Upper lobe of right lung (tissue), 1 donor: ENCODE measurements around the gene ERCC3. TPM values are rescaled to one million over a fixed set of nuclear protein-coding genes. Genes with fewer than 3 reads are reported as not detected.
"Not testable (repeated sequence)": the region's sequence is repeated elsewhere in the genome, so short reads cannot be mapped to it uniquely, and the experiment has no call there.

Source experiments
- ATAC-seq: fragments of 200-7000 bp; cut with Tn5 transposase; one replicate; pipeline ENCODE4 v1.9.1; 2020; ENCODE audit warnings: mild to moderate bottlenecking, moderate library complexity
- DNase-seq: peaks from one replicate; pipeline ENCODE4 v3.0.0-alpha.2; 2020
- H3K27ac ChIP-seq: fragments of 200-600 bp; one replicate; pipeline ENCODE4 v1.8.0; 2022
- H3K27me3 ChIP-seq: fragments of 200-600 bp; one replicate; pipeline ENCODE4 v1.8.0; 2022; ENCODE audit warnings: mild to moderate bottlenecking
- H3K36me3 ChIP-seq: fragments of 200-600 bp; one replicate; pipeline ENCODE4 v1.8.0; 2022
- H3K4me1 ChIP-seq: fragments of 200-600 bp; one replicate; pipeline ENCODE4 v1.8.0; 2022
- H3K4me3 ChIP-seq: fragments of 200-600 bp; one replicate; pipeline ENCODE4 v1.8.0; 2022; ENCODE audit warnings: mild to moderate bottlenecking
- H3K9me3 ChIP-seq: fragments of 200-600 bp; one replicate; pipeline ENCODE4 v1.8.0; 2022
- CTCF ChIP-seq: fragments of 200-600 bp; IDR thresholded peaks from one replicate; pipeline ENCODE4 v1.8.0; 2022; ENCODE audit warnings: antibody characterized with exemption
- intact Hi-C: fragments of 100-400 bp; cut with DNase I; formaldehyde crosslinking; loops from one replicate; pipeline ENCODE4 v1.11.0; 2022
- total RNA-seq: library from RNA; stranded (reverse); fragmentation: NEBNext Ultra II Directional; extraction: Animal tissue kit (Norgen Biotek cat#: 25700); gene quantifications from one replicate; pipeline ENCODE4 v1.2.1, GENCODE V29; 2021
- donor health status: DM: no; HTN: yes; CAD: no; lungs with severe emphysema.

Gene ERCC3
- total RNA-seq, 1 donor from 2014 or later: 36.9 TPM

DNA sequence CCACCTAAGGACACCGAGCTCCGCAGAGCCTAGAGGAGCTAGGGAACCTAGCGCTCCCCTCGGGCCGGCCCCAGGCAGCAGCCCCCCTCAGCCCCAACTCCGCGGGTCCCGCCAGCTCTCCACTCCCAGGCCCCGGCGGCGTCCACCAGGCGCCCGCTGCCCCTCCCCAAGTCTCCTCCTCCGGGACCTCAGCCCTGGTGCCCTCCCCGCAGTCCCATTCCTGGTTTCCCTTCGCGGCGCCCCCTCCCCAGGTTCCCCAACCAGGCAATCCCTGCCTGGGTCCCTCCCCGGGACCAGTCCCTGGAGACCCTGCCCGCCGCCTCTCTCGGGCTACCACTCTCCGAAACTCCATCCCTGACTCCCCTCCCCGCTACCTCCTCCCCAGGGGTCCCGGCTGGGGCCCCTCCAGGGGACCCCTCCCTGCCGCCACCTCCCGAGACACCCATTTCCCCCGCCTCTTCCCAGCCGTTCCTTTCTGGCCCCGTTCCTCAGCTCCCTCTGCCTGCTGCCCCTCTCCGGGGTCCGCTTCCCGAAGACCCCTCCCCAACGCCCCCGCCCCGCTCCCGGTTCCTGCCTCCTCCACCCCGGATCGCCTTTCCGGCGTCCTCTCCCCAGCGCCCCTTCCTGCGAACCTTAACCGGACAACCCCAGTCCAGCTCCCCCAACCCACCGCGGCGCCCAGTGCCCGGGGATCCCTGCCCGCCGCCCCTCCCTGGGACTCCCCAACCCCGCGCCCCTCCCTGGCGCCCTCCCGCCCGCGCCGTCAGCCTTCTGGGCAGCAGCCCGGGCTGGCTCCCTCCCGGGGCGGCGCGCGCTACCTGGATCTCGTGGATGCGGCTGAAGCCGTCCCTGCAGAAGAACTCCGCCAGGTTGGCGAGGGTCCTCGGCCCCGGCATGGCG lies 74.5 kb downstream of the ERCC3 start:
- H3K36me3 ChIP-seq: no peaks in the 10 kb centered on the region
- TF ChIP-seq CTCF: no peak
- peak; percentile 58 for ATAC-seq
- peak overlapping the region; percentile 36 for H3K4me3 ChIP-seq
- H3K9me3 ChIP-seq: no peaks in the 10 kb centered on the region
- peaks cover 13% of the 10 kb centered on the region for H3K4me1 ChIP-seq
- H3K27me3 ChIP-seq: peaks cover 59% of the 10 kb centered on the region
- intact Hi-C loops: no loop called here
- no peak overlapping the region for H3K27ac ChIP-seq
- DNase-seq: no peak

GRCh38 chr2:127218812-127219170 lies 75.2 kb downstream of the ERCC3 start:
- Histone ChIP-seq H3K27ac (no peak overlapping the region), H3K27me3 (peaks cover 54% of the 10 kb centered on the region)
- DNase-seq: no peak

GRCh38 chr2:127217470-127218325 lies 76.2 kb downstream of the ERCC3 start:
- Histone ChIP-seq H3K27ac (no peak overlapping the region), H3K9me3 (no peaks in the 10 kb centered on the region), H3K4me3 (no peak overlapping the region), H3K27me3 (peaks cover 52% of the 10 kb centered on the region), H3K36me3 (no peaks in the 10 kb centered on the region), H3K4me1 (peaks cover 13% of the 10 kb centered on the region)
- ATAC-seq (peak; percentile 13), DNase-seq (no peak)
- no peak for TF ChIP-seq CTCF
- intact Hi-C loops: no loop called here

More at GRCh38 chr2:127218812-127219170, 75.2 kb downstream of the ERCC3 start:
- intact Hi-C loops: no loop called here
- ATAC-seq: peak; percentile 34
- Histone ChIP-seq H3K36me3 (no peaks in the 10 kb centered on the region), H3K4me1 (peaks cover 13% of the 10 kb centered on the region), H3K9me3 (no peaks in the 10 kb centered on the region), H3K4me3 (peak overlapping the region; percentile 36)
- TF ChIP-seq CTCF: no peak

DNA sequence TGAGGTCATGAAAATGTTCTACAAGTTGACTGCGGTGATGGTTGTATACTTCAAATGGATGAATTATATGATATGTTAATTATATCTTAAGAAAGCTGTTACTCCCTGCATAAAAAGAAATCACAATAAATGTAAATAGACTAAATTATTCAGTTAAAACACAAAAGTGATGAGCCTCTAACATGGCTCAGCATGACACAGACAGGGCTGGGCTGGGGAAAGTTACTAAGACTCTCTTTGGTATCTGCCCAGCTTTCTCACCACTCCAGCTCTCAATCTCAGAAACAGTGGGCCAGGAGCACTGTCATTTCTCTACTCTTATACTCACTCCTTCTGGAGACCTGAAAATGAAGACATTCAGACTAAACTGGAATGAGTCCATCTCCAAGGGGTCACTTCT lies 77.4 kb downstream of the ERCC3 start:
- H3K36me3 ChIP-seq: no peaks in the 10 kb centered on the region
- intact Hi-C loops: no loop called here
- H3K27me3 ChIP-seq: peaks cover 42% of the 10 kb centered on the region
- TF ChIP-seq CTCF: no peak
- peaks cover 13% of the 10 kb centered on the region for H3K4me1 ChIP-seq
- H3K27ac ChIP-seq: no peak overlapping the region
- DNase-seq: no peak
- ATAC-seq: no peak
- H3K9me3 ChIP-seq: no peaks in the 10 kb centered on the region
- no peak overlapping the region for H3K4me3 ChIP-seq

- Histone ChIP-seq H3K36me3 (no peaks in the 10 kb centered on the region), H3K4me3 (no peak overlapping the region), H3K9me3 (no peaks in the 10 kb centered on the region), H3K27ac (no peak overlapping the region), H3K4me1 (peaks cover 13% of the 10 kb centered on the region), H3K27me3 (peaks cover 37% of the 10 kb centered on the region)
- intact Hi-C loops: no loop called here
- no peak for ATAC-seq
- DNase-seq: no peak
- no peak for TF ChIP-seq CTCF
Measured at GRCh38 chr2:127216095-127216494, 77.8 kb downstream of the ERCC3 start.

GRCh38 chr2:127214201-127214600 lies 79.7 kb downstream of the ERCC3 start:
- H3K27ac ChIP-seq, DNase-seq, ATAC-seq, H3K36me3 ChIP-seq, H3K4me1 ChIP-seq, H3K9me3 ChIP-seq, intact Hi-C loops, H3K4me3 ChIP-seq: not testable (repeated sequence)
- peaks cover 20% of the 10 kb centered on the region for H3K27me3 ChIP-seq
